Measurements from ENCODE around the gene DHCR7.
A peak's percentile ranks its signal among the peaks of the same experiment; 100 is the strongest.

The DHCR7 gene

DNA sequence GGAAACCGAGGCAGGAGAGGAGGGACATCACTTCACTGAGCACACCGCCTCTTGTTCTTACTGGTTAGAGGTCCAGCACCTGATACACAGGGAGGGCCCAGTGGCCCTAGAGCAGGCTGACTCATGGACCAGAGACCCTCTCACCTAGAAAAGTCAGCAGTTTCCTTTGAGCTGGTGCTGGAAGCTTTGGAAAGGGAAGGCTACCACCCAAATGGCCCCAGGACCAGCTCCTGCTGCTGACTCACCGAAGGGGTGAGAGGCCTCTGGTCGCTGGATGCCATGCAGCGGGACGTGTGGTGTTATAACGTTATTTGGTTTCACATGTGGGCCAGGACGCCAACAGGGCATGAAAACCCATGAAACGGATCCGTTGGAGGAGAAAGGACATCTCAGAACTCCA is 8.6 kb upstream of the DHCR7 start:
- peaks cover 21% of the 10 kb centered on the region for H3K4me1 ChIP-seq (ENCODE audit: insufficient read depth, low read length, poor library complexity, severe bottlenecking)
- TF ChIP-seq, protein P1, sequence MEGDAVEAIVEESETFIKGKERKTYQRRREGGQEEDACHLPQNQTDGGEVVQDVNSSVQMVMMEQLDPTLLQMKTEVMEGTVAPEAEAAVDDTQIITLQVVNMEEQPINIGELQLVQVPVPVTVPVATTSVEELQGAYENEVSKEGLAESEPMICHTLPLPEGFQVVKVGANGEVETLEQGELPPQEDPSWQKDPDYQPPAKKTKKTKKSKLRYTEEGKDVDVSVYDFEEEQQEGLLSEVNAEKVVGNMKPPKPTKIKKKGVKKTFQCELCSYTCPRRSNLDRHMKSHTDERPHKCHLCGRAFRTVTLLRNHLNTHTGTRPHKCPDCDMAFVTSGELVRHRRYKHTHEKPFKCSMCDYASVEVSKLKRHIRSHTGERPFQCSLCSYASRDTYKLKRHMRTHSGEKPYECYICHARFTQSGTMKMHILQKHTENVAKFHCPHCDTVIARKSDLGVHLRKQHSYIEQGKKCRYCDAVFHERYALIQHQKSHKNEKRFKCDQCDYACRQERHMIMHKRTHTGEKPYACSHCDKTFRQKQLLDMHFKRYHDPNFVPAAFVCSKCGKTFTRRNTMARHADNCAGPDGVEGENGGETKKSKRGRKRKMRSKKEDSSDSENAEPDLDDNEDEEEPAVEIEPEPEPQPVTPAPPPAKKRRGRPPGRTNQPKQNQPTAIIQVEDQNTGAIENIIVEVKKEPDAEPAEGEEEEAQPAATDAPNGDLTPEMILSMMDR (conservative IDR thresholded peaks at IDR 0.05; ENCODE audit: low read length) = no peak
- no peak for TF ChIP-seq EZH2phosphoT487 (IDR thresholded peaks at IDR 0.05; ENCODE audit: borderline replicate concordance)
- H3K9me2 ChIP-seq (replicated peaks; ENCODE audit: low read depth, low read length) = no peaks in the 10 kb centered on the region
- no peak overlapping the region for H2AFZ ChIP-seq (ENCODE audit: low read length)
- H3F3A ChIP-seq (ENCODE audit: low read depth) = peaks cover 4% of the 10 kb centered on the region; the same call in 1 of the 2 replicates
- peaks cover 9% of the 10 kb centered on the region for H4K20me1 ChIP-seq (ENCODE audit: insufficient read depth, low read length, poor library complexity, severe bottlenecking)
- no peak overlapping the region for H3K4me2 ChIP-seq (ENCODE audit: low read depth, low read length, poor library complexity, severe bottlenecking)
- peak overlapping the region; percentile 16 for H3K9ac ChIP-seq (ENCODE audit: low read depth, low read length, poor library complexity, severe bottlenecking)
- H3K4me3 ChIP-seq (ENCODE audit: low read length, poor library complexity, severe bottlenecking) = no peak overlapping the region
- H3K79me2 ChIP-seq (ENCODE audit: insufficient read depth, low read length) = peaks cover 46% of the 10 kb centered on the region
- H3K27me3 ChIP-seq (ENCODE audit: insufficient read depth, low read length, poor library complexity, severe bottlenecking) = no peaks in the 10 kb centered on the region
- H3K9me3 ChIP-seq (ENCODE audit: insufficient read depth, low read depth, low read length) = no peaks in the 10 kb centered on the region
- H3K36me3 ChIP-seq (ENCODE audit: insufficient read depth, low read length) = peaks cover 50% of the 10 kb centered on the region; the same call in 1 of the 2 replicates

DNA sequence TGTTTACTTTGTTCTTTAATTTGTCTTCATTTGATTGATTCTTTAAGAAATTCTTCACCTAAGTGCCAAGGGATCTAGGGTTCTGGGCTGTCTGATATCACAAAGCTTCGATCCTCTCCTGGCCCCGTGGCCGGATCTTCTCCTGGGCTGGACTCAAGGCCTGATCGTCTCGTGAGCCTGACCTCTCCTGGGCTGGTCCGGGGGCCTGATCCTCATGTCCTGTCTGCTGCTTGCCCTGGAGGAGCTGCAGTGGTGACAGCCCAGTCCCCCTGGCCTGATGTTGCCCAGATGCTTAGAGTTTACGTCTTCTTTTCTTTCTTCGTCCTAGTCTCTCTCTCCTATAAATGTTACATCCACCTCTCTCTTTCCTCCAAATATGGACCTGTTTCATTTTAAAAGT is 8.1 kb upstream of the DHCR7 start:
- Histone ChIP-seq H3K27me3 (ENCODE audit: insufficient read depth, low read length, poor library complexity, severe bottlenecking) (no peaks in the 10 kb centered on the region), H3K9me3 (ENCODE audit: insufficient read depth, low read depth, low read length) (no peaks in the 10 kb centered on the region), H3K4me3 (ENCODE audit: low read length, poor library complexity, severe bottlenecking) (no peak overlapping the region), H3K9me2 (replicated peaks; ENCODE audit: low read depth, low read length) (no peaks in the 10 kb centered on the region), H3K4me1 (ENCODE audit: insufficient read depth, low read length, poor library complexity, severe bottlenecking) (peaks cover 26% of the 10 kb centered on the region), H4K20me1 (ENCODE audit: insufficient read depth, low read length, poor library complexity, severe bottlenecking) (peaks cover 9% of the 10 kb centered on the region), H3F3A (ENCODE audit: low read depth) (peaks cover 4% of the 10 kb centered on the region; the same call in 1 of the 2 replicates), H3K9ac (ENCODE audit: low read depth, low read length, poor library complexity, severe bottlenecking) (peak overlapping the region; percentile 16), H3K79me2 (ENCODE audit: insufficient read depth, low read length) (peaks cover 50% of the 10 kb centered on the region), H3K4me2 (ENCODE audit: low read depth, low read length, poor library complexity, severe bottlenecking) (no peak overlapping the region), H2AFZ (ENCODE audit: low read length) (no peak overlapping the region), H3K36me3 (ENCODE audit: insufficient read depth, low read length) (peaks cover 47% of the 10 kb centered on the region; the same call in 1 of the 2 replicates)
- no peak for TF ChIP-seq EZH2phosphoT487 (IDR thresholded peaks at IDR 0.05; ENCODE audit: borderline replicate concordance)
- TF ChIP-seq, protein P1 (conservative IDR thresholded peaks at IDR 0.05; ENCODE audit: low read length) = no peak

DNA sequence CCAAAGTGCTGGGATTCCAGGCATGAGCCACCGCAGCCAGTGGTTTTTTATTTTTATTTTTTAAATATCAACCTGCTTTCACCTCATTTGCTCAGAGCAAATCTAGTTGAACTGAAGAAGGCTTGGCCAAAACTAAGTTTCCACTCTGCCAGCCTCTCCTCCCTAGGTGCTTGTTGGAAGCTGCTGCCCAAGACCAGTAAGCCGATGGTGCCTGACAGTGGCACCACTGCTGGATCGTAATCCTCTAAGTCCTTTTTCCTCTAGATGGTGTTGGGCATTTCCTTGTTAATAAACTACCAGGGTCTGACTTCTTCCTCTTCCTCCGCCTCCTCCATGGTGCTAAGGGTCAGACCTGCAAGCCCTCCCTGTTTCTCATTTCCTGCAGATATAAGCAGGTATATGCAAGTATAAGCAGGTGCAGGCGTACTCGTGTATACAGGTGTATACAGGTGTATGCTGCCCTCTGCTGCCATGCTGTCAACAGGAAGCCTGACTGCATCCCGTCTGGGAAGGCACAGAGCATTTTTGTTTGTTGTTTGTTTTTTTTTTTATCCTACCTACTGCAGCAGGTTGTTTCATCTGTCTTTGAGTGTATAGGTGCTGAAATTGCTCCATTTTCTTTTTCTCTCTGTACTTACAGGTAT is 6.4 kb upstream of the DHCR7 start:
- TF ChIP-seq, protein P1 (conservative IDR thresholded peaks at IDR 0.05; ENCODE audit: low read length) = 0 out of 2 replicates have a peak, but pooled peaks have one; percentile 11
- no peak for TF ChIP-seq EZH2phosphoT487 (IDR thresholded peaks at IDR 0.05; ENCODE audit: borderline replicate concordance)
- Histone ChIP-seq H2AFZ (ENCODE audit: low read length) (no peak overlapping the region), H3K9me3 (ENCODE audit: insufficient read depth, low read depth, low read length) (no peaks in the 10 kb centered on the region), H3F3A (ENCODE audit: low read depth) (peaks cover 4% of the 10 kb centered on the region; the same call in 1 of the 2 replicates), H3K9me2 (replicated peaks; ENCODE audit: low read depth, low read length) (no peaks in the 10 kb centered on the region), H3K36me3 (ENCODE audit: insufficient read depth, low read length) (peaks cover 39% of the 10 kb centered on the region; the same call in 1 of the 2 replicates), H3K27me3 (ENCODE audit: insufficient read depth, low read length, poor library complexity, severe bottlenecking) (no peaks in the 10 kb centered on the region), H3K9ac (ENCODE audit: low read depth, low read length, poor library complexity, severe bottlenecking) (peak overlapping the region; percentile 89), H4K20me1 (ENCODE audit: insufficient read depth, low read length, poor library complexity, severe bottlenecking) (peaks cover 9% of the 10 kb centered on the region), H3K79me2 (ENCODE audit: insufficient read depth, low read length) (peaks cover 62% of the 10 kb centered on the region), H3K4me1 (ENCODE audit: insufficient read depth, low read length, poor library complexity, severe bottlenecking) (peaks cover 37% of the 10 kb centered on the region), H3K4me3 (ENCODE audit: low read length, poor library complexity, severe bottlenecking) (peak overlapping the region; percentile 82), H3K4me2 (ENCODE audit: low read depth, low read length, poor library complexity, severe bottlenecking) (peak overlapping the region; percentile 74)

Measured in Loucy (cell line).